ENCODE measurements around the gene KRT7.

KRT7 gene

GRCh38 chr12:52209321-52209720 is 23.7 kb upstream of the KRT7 start:
- no peak for TF ChIP-seq CTCF (conservative IDR thresholded peaks at IDR 0.05; ENCODE audit: low read length)

GRCh38 chr12:52210186-52210924 is 22.7 kb upstream of the KRT7 start:
- no peak for TF ChIP-seq CTCF (conservative IDR thresholded peaks at IDR 0.05; ENCODE audit: low read length)
- peak; percentile 85 for DNase-seq (ENCODE audit: low read depth)
- H3K4me3 ChIP-seq (ENCODE audit: low read length), result no peak overlapping the region

More at GRCh38 chr12:52209321-52209720, 23.7 kb upstream of the KRT7 start:
- DNase-seq (ENCODE audit: low read depth), result no peak
- no peak overlapping the region for H3K4me3 ChIP-seq (ENCODE audit: low read length)

- H3K4me3 ChIP-seq (ENCODE audit: low read length), result no peak overlapping the region
- TF ChIP-seq CTCF (conservative IDR thresholded peaks at IDR 0.05; ENCODE audit: low read length), result no peak
- DNase-seq (ENCODE audit: low read depth), result no peak
Observed at GRCh38 chr12:52210925-52211650, 22.0 kb upstream of the KRT7 start.

- no peak for DNase-seq (ENCODE audit: low read depth)
- no peak for TF ChIP-seq CTCF (conservative IDR thresholded peaks at IDR 0.05; ENCODE audit: low read length)
Observed at GRCh38 chr12:52211716-52212585, 21.1 kb upstream of the KRT7 start.

GRCh38 chr12:52212701-52213563 is 20.1 kb upstream of the KRT7 start:
- no peak for DNase-seq (ENCODE audit: low read depth)

More at GRCh38 chr12:52211716-52212585, 21.1 kb upstream of the KRT7 start:
- H3K4me3 ChIP-seq (ENCODE audit: low read length), result no peak overlapping the region

More at GRCh38 chr12:52212701-52213563, 20.1 kb upstream of the KRT7 start:
- H3K4me3 ChIP-seq (ENCODE audit: low read length), result no peak overlapping the region
- no peak for TF ChIP-seq CTCF (conservative IDR thresholded peaks at IDR 0.05; ENCODE audit: low read length)
